LNCaP clone FGC (cell line): Measurements from ENCODE around the gene GLDC.
"Not testable (repeated sequence)": the region's sequence is repeated elsewhere in the genome, so short reads cannot be mapped to it uniquely, and the experiment has no call there.

ENCODE experiments used
- DNase-seq: peaks from one replicate; pipeline ENCODE4 v3.0.0-alpha.2; 2011; ENCODE audit warnings: low read depth
- H3K4me3 ChIP-seq: 2 replicates; pipeline ENCODE4 v1.5.1; 2011; ENCODE audit warnings: mild to moderate bottlenecking, low read depth, low read length, control low read depth
- CTCF ChIP-seq: IDR thresholded peaks from 2 replicates; pipeline ENCODE4 v1.5.1; 2012; ENCODE audit warnings: mild to moderate bottlenecking; ENCODE audit not compliant: control insufficient read depth, insufficient read depth; ENCODE audit errors: extremely low read depth

GLDC gene

DNA sequence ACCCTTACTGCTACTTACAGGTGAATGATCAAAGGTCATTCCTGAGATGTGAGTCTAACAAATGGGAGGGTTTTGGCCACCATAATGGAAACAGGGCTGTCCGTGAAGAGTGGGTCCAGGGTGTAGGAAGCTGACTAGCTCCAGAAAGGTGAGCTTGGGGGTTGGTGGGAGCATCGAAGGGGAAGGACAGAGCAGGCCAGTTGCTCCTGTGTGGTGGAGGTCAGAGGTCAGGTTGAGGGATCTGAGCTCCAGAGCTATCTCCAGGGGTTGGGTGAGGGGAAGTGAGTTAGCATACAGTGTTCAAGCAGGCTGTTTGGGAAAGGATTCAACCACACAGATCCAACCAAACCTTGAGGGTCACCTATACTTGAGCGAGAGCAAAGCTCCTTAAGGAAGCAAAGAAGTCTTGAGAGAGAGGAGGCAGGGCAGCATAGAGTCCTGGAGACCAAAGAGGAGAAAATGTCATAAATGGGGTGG is 18.7 kb upstream of the GLDC start:
- DNase-seq, result no peak
- TF ChIP-seq CTCF, result no peak
- no peak overlapping the region for H3K4me3 ChIP-seq

GRCh38 chr9:6660512-6660911 is 15.0 kb upstream of the GLDC start:
- DNase-seq, result no peak
- no peak for TF ChIP-seq CTCF
- no peak overlapping the region for H3K4me3 ChIP-seq

GRCh38 chr9:6658628-6659353 is 13.3 kb upstream of the GLDC start:
- no peak for TF ChIP-seq CTCF
- no peak overlapping the region for H3K4me3 ChIP-seq
- no peak for DNase-seq

- no peak for TF ChIP-seq CTCF
These were observed 11.2 kb upstream of the GLDC start for GRCh38 chr9:6656614-6657300.

GRCh38 chr9:6655036-6655435 is 9.5 kb upstream of the GLDC start:
- no peak for DNase-seq

More at GRCh38 chr9:6656614-6657300, 11.2 kb upstream of the GLDC start:
- H3K4me3 ChIP-seq, result no peak overlapping the region
- DNase-seq, result no peak

GRCh38 chr9:6646293-6646636 is 736 bp upstream of the GLDC start:
- peak overlapping the region; percentile 74 for H3K4me3 ChIP-seq
- TF ChIP-seq CTCF, result no peak
- DNase-seq, result no peak

More at GRCh38 chr9:6655036-6655435, 9.5 kb upstream of the GLDC start:
- no peak overlapping the region for H3K4me3 ChIP-seq
- no peak for TF ChIP-seq CTCF

- not testable (repeated sequence) for DNase-seq
- peak overlapping the region; percentile 74 for H3K4me3 ChIP-seq
These were observed 499 bp downstream of the GLDC start for GRCh38 chr9:6645105-6645354.
